Left hindlimb (tissue), 1 donor: ENCODE results near the gene LAIR1.

ENCODE experiments used
- DNase-seq: peaks from one replicate; pipeline ENCODE4 v3.0.0-alpha.2; 2018

LAIR1 gene

DNA sequence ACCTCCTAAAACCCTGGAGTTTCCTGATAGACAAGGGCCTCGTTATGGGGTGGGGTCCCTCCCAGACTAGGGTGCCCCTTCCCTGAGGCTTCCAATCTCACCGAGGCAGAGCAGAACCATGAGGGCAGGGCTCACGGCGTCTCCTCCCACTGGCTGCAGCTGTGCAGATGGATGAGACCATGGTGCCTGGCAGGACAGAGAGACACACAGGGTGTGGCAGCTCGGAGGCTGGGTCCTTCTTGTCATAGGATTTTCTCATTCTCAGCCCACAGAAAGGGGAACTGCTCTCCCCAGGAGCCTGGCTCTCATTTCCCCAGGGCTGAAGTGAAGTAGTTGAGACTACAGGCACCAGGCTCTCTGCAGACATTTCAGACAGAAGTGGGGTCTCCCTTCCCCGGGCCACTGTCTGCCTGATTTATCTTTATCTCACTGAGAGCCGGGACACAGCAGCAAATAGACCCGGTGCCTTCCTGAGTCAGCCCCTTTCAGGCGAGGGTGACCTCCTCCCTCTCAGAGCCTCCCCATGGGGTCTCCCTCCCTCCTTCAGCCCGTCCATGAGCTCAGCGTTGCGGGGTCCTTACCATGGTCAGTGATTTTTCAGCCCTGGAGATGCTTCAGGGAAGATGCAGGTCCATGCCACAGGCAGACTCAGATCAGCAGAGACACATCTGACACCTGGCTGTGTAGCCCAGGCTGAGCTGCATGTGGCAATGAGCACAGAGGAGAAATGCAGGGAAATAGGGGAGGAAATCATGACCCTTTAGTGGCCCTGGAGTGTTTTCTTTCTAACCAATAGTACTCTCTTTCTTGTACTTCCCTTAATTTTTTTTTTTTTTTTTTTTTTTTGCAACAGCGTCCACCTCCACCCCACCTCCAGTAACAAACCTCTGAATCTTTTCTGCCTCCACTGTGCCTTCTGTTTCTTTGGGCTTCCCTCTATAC is 52.0 kb downstream of the LAIR1 start, which contains the start of gene LILRA5:
Gene LILRA5, minus strand, starts transcription at position 731 of the 942 bp plus-strand sequence. Its CDS starts 147 bp downstream, at position 584.
- DNase-seq: no peak

DNA sequence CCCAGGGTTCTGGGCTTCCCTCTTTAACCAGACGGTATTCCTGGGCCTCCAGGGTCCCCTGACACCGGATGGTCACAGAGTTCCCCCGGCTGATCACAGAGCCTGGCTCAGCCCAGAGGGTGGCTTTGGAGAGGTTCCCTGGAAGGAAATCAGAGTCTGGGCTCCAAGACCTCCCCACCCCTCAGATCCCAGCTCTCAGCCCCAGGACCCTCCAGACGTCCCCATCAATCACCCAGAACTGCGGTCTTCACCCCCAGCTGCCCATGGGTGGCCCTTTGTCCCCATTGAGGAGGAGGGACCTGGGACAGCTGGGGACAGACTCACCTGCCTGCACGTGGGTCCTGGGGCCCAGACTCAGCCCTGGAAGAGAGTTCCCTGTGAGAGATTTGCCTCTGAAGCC is 52.7 kb downstream of the LAIR1 start:
- no peak for DNase-seq

- no peak for DNase-seq
Observed at GRCh38 chr19:54311486-54311885, 53.2 kb downstream of the LAIR1 start.

GRCh38 chr19:54310543-54310942 is 54.2 kb downstream of the LAIR1 start:
- DNase-seq: no peak

DNA sequence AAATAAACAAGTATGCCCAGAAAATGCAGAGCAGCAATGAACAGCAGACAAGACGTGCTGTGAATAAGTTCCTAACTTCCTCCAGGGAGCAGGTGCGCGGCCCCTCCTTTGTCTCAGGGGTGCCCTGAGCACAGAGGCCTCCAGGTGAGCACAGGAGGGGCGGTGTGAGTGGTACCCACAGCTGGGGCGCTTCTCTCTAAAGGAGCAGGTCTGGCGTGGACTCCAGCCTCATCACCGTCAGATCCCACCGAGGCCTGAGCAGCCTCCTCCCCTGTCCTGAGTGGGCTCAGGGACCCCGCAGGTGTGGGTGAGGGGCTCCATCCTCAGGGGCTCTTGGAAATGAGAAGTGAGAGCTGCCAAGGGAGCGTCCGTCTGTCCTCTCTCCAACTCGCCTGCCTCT is 54.9 kb downstream of the LAIR1 start:
- no peak for DNase-seq

- DNase-seq: no peak
Observed at GRCh38 chr19:54307389-54308020, 57.2 kb downstream of the LAIR1 start.

DNA sequence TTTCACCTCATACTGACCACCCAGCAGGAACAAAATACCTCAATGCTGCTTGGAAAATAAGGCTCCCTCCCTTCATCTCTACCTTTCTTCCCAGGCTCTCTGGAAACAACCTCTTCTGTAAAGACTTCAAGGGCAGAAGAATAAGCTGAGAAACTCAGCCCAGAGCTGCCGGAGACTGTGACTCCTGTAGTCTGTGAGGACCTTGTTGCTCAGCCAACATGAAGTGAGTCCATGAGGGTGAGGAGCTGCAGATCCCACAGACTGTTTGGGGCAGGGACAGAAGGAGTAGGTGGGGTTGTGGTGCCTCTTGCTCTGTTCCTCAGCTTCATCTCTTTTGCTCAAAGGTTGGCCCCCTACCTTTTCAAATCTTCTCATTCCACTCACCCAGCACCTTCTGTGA is 59.6 kb downstream of the LAIR1 start:
- no peak for DNase-seq

GRCh38 chr19:54302257-54302656 is 62.5 kb downstream of the LAIR1 start:
- no peak for DNase-seq
